NB4 (cell line): Measurements from ENCODE around the gene IGSF9B.

Experiments used
- MYC ChIP-seq: IDR thresholded peaks from 2 replicates; pipeline ENCODE4 v1.6.1; 2011; ENCODE audit warnings: low read depth, low read length
- POLR2A ChIP-seq: IDR thresholded peaks from 2 replicates; pipeline ENCODE4 v1.6.1; 2011; ENCODE audit warnings: mild to moderate bottlenecking; ENCODE audit not compliant: insufficient read length; ENCODE audit errors: extremely low read depth
- TF ChIP-seq, protein P1 (sequence below): IDR thresholded peaks from one replicate; pipeline ENCODE4 v1.5.1; 2012; ENCODE audit warnings: low read depth, low read length

DNA sequence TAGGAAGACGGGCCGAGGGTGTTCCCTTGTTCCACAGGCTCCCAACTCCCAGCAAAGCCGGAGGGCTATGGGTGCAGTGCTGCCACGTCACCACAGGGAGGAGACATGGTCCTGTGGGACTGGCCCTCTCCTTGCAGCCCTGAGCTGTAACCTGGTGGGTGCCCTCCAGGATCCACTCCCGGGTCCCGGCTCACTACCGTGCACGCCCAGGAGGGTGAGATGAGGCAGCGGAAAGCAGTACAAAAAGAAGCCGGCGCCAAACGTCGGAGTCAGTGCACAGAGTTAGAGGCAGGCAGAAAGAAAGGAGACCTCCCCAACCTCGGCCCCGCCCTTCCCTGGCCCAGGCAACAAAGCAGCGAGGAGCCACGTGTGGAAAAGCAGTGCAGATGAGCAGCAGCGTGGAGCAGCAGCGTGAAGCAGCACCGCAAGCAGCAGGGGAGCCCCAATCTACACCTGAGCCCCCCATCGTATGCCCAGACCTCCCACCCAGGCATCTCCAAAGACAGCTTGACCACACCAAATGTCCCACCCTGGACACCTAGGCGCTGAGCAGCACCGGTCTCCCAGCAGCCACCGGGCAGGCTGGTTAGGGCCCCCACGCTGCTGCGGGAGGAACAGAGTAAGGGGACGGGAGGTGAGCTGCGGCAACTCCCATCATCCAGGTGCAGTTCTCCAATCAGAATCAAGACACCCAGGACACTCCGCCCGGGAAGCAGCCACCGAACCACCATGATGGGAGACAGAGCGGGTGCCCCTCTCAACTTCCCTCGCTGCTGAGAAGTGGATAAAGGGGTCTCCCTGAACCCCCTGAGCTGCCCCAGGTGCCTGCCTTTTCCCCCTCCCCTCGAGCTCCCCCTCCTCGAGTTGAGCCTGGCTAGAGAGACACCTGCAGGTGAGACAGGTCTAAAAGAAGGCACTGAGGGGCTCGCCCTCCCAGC, 28.8 kb downstream of the IGSF9B start:
- no peak for TF ChIP-seq MYC
- no peak for TF ChIP-seq POLR2A
- TF ChIP-seq, protein P1, sequence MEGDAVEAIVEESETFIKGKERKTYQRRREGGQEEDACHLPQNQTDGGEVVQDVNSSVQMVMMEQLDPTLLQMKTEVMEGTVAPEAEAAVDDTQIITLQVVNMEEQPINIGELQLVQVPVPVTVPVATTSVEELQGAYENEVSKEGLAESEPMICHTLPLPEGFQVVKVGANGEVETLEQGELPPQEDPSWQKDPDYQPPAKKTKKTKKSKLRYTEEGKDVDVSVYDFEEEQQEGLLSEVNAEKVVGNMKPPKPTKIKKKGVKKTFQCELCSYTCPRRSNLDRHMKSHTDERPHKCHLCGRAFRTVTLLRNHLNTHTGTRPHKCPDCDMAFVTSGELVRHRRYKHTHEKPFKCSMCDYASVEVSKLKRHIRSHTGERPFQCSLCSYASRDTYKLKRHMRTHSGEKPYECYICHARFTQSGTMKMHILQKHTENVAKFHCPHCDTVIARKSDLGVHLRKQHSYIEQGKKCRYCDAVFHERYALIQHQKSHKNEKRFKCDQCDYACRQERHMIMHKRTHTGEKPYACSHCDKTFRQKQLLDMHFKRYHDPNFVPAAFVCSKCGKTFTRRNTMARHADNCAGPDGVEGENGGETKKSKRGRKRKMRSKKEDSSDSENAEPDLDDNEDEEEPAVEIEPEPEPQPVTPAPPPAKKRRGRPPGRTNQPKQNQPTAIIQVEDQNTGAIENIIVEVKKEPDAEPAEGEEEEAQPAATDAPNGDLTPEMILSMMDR = peak; percentile 92
